Hepatocyte (in vitro differentiated cells): ENCODE data around the gene TBC1D1.

Experiments used
- CTCF ChIP-seq: fragments of 200-600 bp; sonication (generic); IDR thresholded peaks from 2 replicates; pipeline ENCODE4 v1.5.1; 2016; ENCODE audit warnings: antibody characterized with exemption, mild to moderate bottlenecking; ENCODE audit not compliant: poor library complexity
- EZH2 ChIP-seq: fragments of 200-600 bp; sonication (generic); IDR thresholded peaks from 2 replicates; pipeline ENCODE4 v1.6.1; 2016; ENCODE audit warnings: antibody characterized with exemption, mild to moderate bottlenecking, borderline replicate concordance
- EZH2phosphoT487 ChIP-seq: fragments of 200-600 bp; sonication (generic); IDR thresholded peaks from one replicate; pipeline ENCODE4 v1.6.1; 2018; ENCODE audit warnings: antibody characterized with exemption, mild to moderate bottlenecking, low read depth, moderate library complexity; ENCODE audit not compliant: unreplicated experiment, severe bottlenecking

- TF ChIP-seq CTCF (no peak), EZH2phosphoT487 (no peak), EZH2 (no peak)
Measured at GRCh38 chr4:38020386-38020785, 129.5 kb downstream of the TBC1D1 start.
